Keratinocyte (primary cell): ENCODE measurements around the gene RNF175. TPM values are rescaled to one million over a fixed set of nuclear protein-coding genes. Genes with fewer than 3 reads are reported as not detected.

Experiments
- DNase-seq: peaks from one replicate; pipeline ENCODE4 v3.0.0-alpha.2; 2011; ENCODE audit warnings: low read depth, missing footprints, low spot score
- FAIRE-seq: peaks from 2 replicates; lab custom pipeline; 2011; peaks lifted over from hg19 to GRCh38; lab: Jason Lieb, UNC
- H2AFZ ChIP-seq: 2 replicates; pipeline ENCODE4 v1.6.0; 2012; ENCODE audit warnings: low read length, control low read depth, inconsistent platforms; ENCODE audit not compliant: control insufficient read depth
- H3K27ac ChIP-seq: 2 replicates; pipeline ENCODE4 v1.5.1; 2011; ENCODE audit warnings: low read length; ENCODE audit not compliant: control insufficient read depth, insufficient read depth
- H3K27me3 ChIP-seq: 3 replicates; pipeline ENCODE4 v1.6.0; 2011; ENCODE audit warnings: low read length; ENCODE audit not compliant: control insufficient read depth, insufficient read depth; ENCODE audit errors: extremely low read depth
- H3K36me3 ChIP-seq, 2 experiments: 2 replicates in 1 of 2; 3 replicates in 1 of 2; pipeline ENCODE4 v1.5.1; 2011; ENCODE audit warnings: low read length in 2 of 2, mild to moderate bottlenecking in 1 of 2; ENCODE audit not compliant: control insufficient read depth in 2 of 2, insufficient read depth in 2 of 2; ENCODE audit errors: extremely low read depth in 1 of 2
- H3K4me1 ChIP-seq: 3 replicates; pipeline ENCODE4 v1.5.1; 2011; ENCODE audit warnings: low read length; ENCODE audit not compliant: control insufficient read depth, insufficient read depth; ENCODE audit errors: extremely low read depth
- H3K4me2 ChIP-seq: 3 replicates; pipeline ENCODE4 v1.6.0; 2011; ENCODE audit warnings: low read depth, low read length; ENCODE audit not compliant: control insufficient read depth, insufficient read depth; ENCODE audit errors: extremely low read depth
- H3K4me3 ChIP-seq, 3 experiments: fragments of 200-600 bp in 1 of 3; sonication (generic) in 1 of 3; 2 replicates in 2 of 3; 3 replicates in 1 of 3; pipeline ENCODE4 v1.5.1; 2011 to 2016; ENCODE audit warnings: low read length in 3 of 3, mild to moderate bottlenecking in 3 of 3, control low read depth in 2 of 3, inconsistent platforms in 1 of 3, low read depth in 1 of 3, mixed read lengths in 1 of 3, mixed run types in 1 of 3, moderate library complexity in 1 of 3; ENCODE audit not compliant: control insufficient read depth in 2 of 3, insufficient read depth in 2 of 3; ENCODE audit errors: extremely low read depth in 1 of 3
- H3K79me2 ChIP-seq: 2 replicates; pipeline ENCODE4 v1.6.0; 2012; ENCODE audit warnings: low read length; ENCODE audit not compliant: control insufficient read depth, insufficient read depth
- H3K9ac ChIP-seq: 3 replicates; pipeline ENCODE4 v1.6.0; 2011; ENCODE audit warnings: low read length; ENCODE audit not compliant: control insufficient read depth, insufficient read depth; ENCODE audit errors: extremely low read depth
- H3K9me1 ChIP-seq: 3 replicates; pipeline ENCODE4 v1.6.0; 2011; ENCODE audit warnings: low read length; ENCODE audit not compliant: control insufficient read depth, insufficient read depth; ENCODE audit errors: extremely low read depth
- H3K9me3 ChIP-seq: 2 replicates; pipeline ENCODE4 v1.5.1; 2012; ENCODE audit warnings: low read depth, low read length; ENCODE audit not compliant: control insufficient read depth
- H4K20me1 ChIP-seq: 3 replicates; pipeline ENCODE4 v1.6.0; 2011; ENCODE audit warnings: low read length; ENCODE audit not compliant: control insufficient read depth, insufficient read depth; ENCODE audit errors: extremely low read depth
- CTCF ChIP-seq, 3 experiments: IDR thresholded peaks in 1 of 3; conservative IDR thresholded peaks in 1 of 3; optimal IDR thresholded peaks in 1 of 3; 2 replicates in 2 of 3; 3 replicates in 1 of 3; pipeline versions ENCODE3 to v1.5.1; 2011; ENCODE audit warnings: low read length in 3 of 3, mild to moderate bottlenecking in 3 of 3, moderate library complexity in 2 of 3, control low read depth in 1 of 3, inconsistent platforms in 1 of 3; ENCODE audit not compliant: insufficient read depth in 2 of 3; ENCODE audit errors: extremely low read depth in 1 of 3
- EZH2 ChIP-seq: IDR thresholded peaks from one replicate; pipeline ENCODE4 v1.6.1; 2012; ENCODE audit warnings: inconsistent platforms, mild to moderate bottlenecking, low read length, moderate library complexity
- dilution Hi-C: fragments of 300-500 bp; cut with MboI; formaldehyde crosslinking; loops from one replicate; pipeline ENCODE4 v1.7.0; 2020; ENCODE audit warnings: low sequenced_read_pairs; ENCODE audit not compliant: extremely low pct_ligation_motif_present
- polyA plus RNA-seq, 5 experiments: library from polyadenylated mRNA; depleted of rRNA in 3 of 5; stranded (reverse) in 3 of 5; stranded (forward) in 1 of 5; unstranded in 1 of 5; fragments of >200 nt; gene quantifications; 1 replicate in 1 of 5; 2 replicates in 3 of 5; 3 replicates in 1 of 5; pipeline versions ENCODE4 v1.2.1 to v1.2.3, GENCODE V29; 2011 to 2012; ENCODE audit warnings: missing spikeins in 2 of 5, low read depth in 1 of 5, low replicate concordance in 1 of 5

RNF175 gene
- polyA plus RNA-seq, 1 donor (not counting 4 experiments of a cell fraction or from before 2014, with no cell fraction given), result not detected

- no peak for FAIRE-seq
- DNase-seq, result no peak
- no peaks in the 10 kb centered on the region for H3K79me2 ChIP-seq
- no peaks in the 10 kb centered on the region for H3K36me3 ChIP-seq
- no peak overlapping the region for H3K4me3 ChIP-seq
- no peaks in the 10 kb centered on the region for H3K9me1 ChIP-seq
- dilution Hi-C loops, result no loop called here
- H3K27ac ChIP-seq, result no peak overlapping the region
- H3K4me2 ChIP-seq, result no peak overlapping the region
- no peak overlapping the region for H3K9ac ChIP-seq
- no peaks in the 10 kb centered on the region for H3K27me3 ChIP-seq
- peaks cover 7% of the 10 kb centered on the region for H3K4me1 ChIP-seq
- H3K9me3 ChIP-seq, result no peaks in the 10 kb centered on the region
- TF ChIP-seq EZH2, result no peak
- TF ChIP-seq CTCF (optimal IDR thresholded peaks at IDR 0.05 in 1 of 3, IDR thresholded peaks at IDR 0.05 in 1 of 3, conservative IDR thresholded peaks at IDR 0.05 in 1 of 3; ENCODE audit: extremely low read depth in 1 of 3, insufficient read depth in 2 of 3, low read length in 3 of 3), result no peak
- no peak overlapping the region for H2AFZ ChIP-seq
- H4K20me1 ChIP-seq, result no peaks in the 10 kb centered on the region
Observed at GRCh38 chr4:153728660-153729059, 31.2 kb downstream of the RNF175 start.

- no peaks in the 10 kb centered on the region for H3K9me3 ChIP-seq
- no peaks in the 10 kb centered on the region for H3K79me2 ChIP-seq
- no peak overlapping the region for H3K4me2 ChIP-seq
- no peak overlapping the region for H3K27ac ChIP-seq
- no peak overlapping the region for H3K9ac ChIP-seq
- FAIRE-seq, result no peak
- no peaks in the 10 kb centered on the region for H3K36me3 ChIP-seq
- TF ChIP-seq EZH2 (no peak), CTCF (optimal IDR thresholded peaks at IDR 0.05 in 1 of 3, IDR thresholded peaks at IDR 0.05 in 1 of 3, conservative IDR thresholded peaks at IDR 0.05 in 1 of 3; ENCODE audit: extremely low read depth in 1 of 3, insufficient read depth in 2 of 3, low read length in 3 of 3) (no peak)
- no peak overlapping the region for H3K4me3 ChIP-seq
- H3K4me1 ChIP-seq, result peaks cover 7% of the 10 kb centered on the region
- no peaks in the 10 kb centered on the region for H4K20me1 ChIP-seq
- H2AFZ ChIP-seq, result no peak overlapping the region
- no peaks in the 10 kb centered on the region for H3K9me1 ChIP-seq
- DNase-seq, result no peak
- no peaks in the 10 kb centered on the region for H3K27me3 ChIP-seq
- dilution Hi-C loops, result no loop called here
Observed at GRCh38 chr4:153728151-153728550, 31.7 kb downstream of the RNF175 start.
